Hematopoietic multipotent progenitor cell treated with erythropoietin and hydrocortisone succinate and interleukin-3 and kit ligand, for 4 days (in vitro differentiated cells): ENCODE measurements around the gene CHD9.
A peak's percentile ranks its signal among the peaks of the same experiment; 100 is the strongest.

Experiments used
- DNase-seq: peaks from one replicate; pipeline ENCODE4 v3.0.0-alpha.2; 2015

Gene CHD9

DNA sequence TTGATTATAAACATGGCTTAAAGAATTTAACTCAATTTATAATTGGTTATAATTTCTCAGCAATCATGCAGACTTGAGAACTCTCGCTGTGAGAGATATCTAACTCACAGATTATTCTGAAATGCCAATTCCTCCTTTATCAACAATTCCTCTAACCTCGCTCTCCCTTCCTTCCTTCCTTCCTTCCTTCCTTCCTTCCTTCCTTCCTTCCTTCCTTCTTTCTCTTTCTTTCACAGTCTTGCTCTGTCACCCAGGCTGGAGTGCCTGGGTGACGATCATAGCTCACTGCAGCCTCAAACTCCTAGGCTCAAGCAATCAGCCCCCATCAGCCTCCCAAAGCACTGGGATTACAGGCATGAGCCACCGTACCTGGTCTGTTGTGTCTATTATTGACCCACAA, 42.4 kb downstream of the CHD9 start:
- DNase-seq, result no peak

DNA sequence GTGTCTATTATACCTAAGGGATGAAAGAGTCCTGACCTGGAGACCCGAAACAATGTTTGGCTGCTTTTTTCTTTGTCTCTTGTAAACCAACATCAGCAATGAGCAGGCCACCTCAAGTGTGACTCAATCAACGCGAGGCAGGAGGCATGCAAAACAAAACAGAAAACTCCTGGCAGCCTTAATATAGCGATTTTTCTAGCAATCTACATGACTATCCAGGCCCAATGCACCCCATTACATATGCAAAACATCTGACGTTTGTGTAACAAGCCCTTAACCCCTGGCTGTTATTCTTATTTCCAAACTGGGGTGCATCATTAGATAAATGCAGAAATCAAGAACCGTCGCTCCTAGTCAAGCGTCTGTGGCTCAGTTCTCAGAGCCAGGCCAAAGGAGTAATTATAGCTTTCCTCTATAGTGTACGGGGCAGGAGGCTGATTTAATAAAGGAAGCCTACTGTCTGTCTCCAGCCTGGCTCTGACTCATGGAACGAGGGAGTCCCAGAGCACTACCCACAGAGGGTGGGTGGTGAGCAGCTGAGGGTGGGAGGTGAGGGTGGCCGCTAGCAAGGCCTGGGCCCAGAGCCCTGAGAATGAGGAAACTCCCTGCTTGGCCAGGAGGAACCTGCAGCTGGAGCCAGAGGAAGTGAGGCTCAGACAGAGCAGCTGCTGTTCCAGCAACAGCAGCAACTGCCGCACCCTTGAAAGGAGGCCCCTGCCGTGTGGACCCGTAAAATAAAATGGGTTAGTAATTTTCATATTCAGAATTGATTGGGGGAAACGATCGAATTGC, 43.9 kb downstream of the CHD9 start:
- DNase-seq, result peak; percentile 90

- DNase-seq, result peak; percentile 87
These were observed 44.7 kb downstream of the CHD9 start for GRCh38 chr16:53099318-53100130.

DNA sequence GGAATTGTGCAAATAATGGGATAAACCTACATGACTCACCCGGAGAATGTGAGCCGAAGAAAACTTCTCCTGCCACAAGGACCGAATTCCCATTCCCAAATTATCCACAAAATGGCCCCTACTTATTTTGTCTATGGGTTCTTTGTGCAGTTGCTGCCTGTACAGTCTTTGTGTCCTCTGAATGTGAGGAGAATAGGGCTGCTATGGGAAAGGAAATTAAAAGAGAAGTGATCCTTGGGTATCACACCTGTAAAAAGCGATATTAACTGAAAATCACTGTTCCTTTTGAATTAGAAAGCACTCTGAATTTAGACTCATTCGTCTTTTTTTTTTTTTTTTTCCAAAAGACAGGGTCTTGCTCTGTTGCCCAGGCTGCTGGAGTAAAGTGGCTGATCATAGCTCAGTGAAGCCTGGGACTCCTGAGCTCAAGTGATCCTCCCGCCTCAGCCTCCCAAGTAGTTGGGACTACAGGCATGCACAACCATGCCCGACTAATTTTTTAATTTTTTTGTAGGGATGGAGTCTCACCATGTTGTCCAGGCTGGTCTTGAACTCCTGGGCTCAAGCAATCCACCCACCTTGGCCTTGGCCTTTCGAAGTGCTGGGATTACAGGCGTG, 45.4 kb downstream of the CHD9 start:
- DNase-seq, result no peak

DNA sequence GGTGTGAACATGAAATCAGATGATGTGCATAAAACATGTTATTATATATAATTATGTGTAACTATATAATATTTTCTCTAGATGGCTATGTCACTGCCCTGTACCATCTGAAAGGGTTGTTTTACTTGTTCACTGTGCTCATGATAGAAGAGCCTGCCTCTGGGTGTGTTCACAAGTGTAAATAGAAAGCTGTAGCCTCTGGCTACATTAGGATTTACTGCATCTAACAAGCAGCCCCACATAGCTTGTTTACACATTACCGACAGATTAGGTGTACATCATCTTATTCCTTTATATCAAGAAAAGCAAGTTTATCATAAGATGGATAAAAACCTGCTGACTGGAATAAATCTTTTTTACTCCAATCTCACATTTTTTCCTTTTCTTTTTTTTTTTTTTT, 46.1 kb downstream of the CHD9 start:
- DNase-seq, result no peak

- no peak for DNase-seq
These were observed 49.0 kb downstream of the CHD9 start for GRCh38 chr16:53103811-53104210.

GRCh38 chr16:53105565-53105964, 50.8 kb downstream of the CHD9 start:
- no peak for DNase-seq

- no peak for DNase-seq
These were observed 56.4 kb downstream of the CHD9 start for GRCh38 chr16:53111078-53111791.

- DNase-seq, result peak; percentile 43
These were observed 57.2 kb downstream of the CHD9 start for GRCh38 chr16:53112015-53112414.

DNA sequence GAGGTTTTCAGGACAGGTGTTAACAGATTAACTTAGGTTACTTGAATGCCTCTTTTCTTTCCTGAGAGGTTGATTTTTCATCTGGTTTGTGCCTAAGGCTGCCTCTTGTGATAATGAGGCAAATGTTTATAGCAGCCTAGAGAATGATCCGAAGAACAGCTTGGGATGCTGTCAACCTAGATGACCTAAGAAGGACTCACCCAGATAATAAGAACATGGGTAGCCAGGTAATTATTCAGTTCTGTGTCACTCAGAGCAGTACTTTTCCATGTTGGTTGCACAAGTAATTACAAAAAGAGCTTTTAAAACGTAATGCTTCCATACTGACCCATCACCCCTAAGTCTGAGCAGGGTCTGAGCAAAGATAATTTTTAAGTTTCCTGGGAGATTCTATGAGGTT, 60.3 kb downstream of the CHD9 start:
- DNase-seq, result no peak

DNA sequence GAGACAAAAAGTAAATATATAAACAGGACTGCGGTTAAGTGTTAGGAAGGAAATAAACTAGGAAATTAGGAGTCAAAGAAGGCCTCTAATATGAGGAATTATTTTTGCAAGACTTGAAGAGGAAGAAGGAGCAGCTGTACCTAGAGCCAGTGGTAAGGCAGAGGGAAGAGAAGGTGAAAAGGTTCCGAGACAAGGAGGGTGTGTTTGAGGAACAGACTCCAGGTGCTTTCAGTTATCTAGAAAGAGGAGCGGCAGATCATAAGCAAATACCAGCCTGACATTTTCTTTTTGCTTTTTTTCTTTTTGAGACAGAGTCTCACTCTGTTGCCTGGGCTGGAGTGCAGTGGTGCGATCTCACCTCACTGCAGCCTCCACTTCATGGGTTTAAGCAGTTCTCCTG, 61.0 kb downstream of the CHD9 start:
- DNase-seq, result no peak

GRCh38 chr16:53121043-53121620, 66.3 kb downstream of the CHD9 start:
- DNase-seq, result peak; percentile 59

- no peak for DNase-seq
These were observed 66.9 kb downstream of the CHD9 start for GRCh38 chr16:53121661-53122060.

- no peak for DNase-seq
These were observed 69.0 kb downstream of the CHD9 start for GRCh38 chr16:53123747-53124146.

DNA sequence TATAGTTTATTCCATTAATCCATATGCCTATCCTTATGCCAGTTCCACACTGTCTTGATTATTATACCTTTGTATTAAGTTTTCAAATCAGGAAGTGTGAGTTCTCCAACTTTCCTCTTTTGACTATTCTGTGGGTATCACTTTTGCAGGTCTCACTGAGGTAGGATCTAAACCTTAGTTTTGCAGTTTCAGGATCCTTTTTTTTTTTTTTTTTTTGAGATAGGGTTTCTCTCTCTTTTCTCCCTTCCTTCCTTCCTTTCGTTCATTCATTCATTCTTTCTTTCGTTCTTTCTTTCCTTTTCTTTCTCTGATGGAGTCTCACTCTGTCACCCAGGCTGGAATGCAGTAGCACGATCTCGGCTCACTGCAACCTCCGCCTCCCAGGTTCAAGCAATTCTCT, 71.6 kb downstream of the CHD9 start:
- no peak for DNase-seq

DNA sequence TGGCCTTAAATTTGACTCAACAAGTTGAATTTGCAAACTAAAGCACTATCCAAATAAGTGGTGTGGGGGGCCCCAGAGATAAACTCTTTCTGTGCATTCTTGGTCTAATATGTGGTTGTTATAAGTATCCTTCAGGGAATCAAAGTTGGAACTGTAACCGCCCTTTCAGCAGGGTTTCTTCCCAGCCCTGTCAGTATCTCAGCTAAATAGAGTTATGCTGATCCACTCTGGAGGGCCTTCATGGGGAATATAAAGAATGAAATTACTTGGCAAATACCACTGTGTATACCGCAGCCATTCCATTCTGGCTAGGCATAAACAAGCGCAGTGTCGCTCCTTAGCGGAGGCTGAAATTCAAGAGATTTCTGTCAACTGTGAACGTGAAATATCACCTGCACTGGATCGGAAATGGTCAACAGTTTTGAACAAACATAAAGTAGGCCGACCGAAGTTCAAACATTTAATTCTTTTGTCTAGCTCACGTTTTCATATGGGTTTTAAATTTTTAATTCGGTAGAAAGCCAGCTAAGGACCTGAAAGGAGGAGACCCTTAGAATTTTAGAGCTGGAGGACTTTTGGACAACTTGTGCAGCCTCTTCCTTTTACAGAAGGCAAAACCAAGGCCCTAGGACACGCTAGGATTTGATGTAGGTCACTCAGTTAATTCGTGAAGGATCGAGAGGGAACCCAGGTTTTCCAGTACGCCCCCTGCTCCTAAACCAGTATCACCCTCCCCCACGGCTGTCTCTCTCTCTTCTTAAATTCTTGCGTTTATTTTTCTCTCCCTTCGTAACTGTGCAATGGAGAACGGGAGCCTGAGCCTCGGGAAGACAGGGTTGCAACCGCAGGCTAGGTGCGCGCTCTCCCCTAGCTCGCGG, 74.7 kb downstream of the CHD9 start:
- DNase-seq, result peak; percentile 30

GRCh38 chr16:53130159-53131049, 75.6 kb downstream of the CHD9 start:
- peak; percentile 98 for DNase-seq

- no peak for DNase-seq
These were observed 76.2 kb downstream of the CHD9 start for GRCh38 chr16:53131050-53131362.

- DNase-seq, result peak; percentile 63
These were observed 76.7 kb downstream of the CHD9 start for GRCh38 chr16:53131363-53132071.

DNA sequence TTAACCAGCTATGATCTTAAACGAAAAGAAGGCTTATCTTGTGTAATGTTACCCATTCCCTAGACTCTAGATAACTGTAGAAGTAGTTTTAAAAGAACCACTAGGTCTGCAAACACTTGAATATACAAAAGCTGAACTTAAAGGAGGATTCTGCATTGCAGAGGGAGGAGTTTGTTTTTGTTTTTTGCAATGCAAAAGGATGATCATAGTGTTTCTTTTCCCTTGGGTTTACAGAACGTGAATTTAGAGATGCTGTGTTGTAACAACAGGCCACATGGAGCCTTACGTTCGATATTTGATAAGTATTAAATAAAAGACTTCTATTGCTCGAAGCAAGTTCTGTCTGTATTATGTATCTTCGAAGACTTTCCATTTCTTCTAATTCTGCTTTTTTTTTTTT, 77.6 kb downstream of the CHD9 start:
- DNase-seq, result peak; percentile 41
